ENCODE measurements around the gene DAPK1. TPM values are rescaled to one million over a fixed set of nuclear protein-coding genes. Genes with fewer than 3 reads are reported as not detected.

Gene DAPK1
- total and polyA plus RNA-seq, 2 experiments from 2014 or later, result 44.4 to 62.3 TPM

DNA sequence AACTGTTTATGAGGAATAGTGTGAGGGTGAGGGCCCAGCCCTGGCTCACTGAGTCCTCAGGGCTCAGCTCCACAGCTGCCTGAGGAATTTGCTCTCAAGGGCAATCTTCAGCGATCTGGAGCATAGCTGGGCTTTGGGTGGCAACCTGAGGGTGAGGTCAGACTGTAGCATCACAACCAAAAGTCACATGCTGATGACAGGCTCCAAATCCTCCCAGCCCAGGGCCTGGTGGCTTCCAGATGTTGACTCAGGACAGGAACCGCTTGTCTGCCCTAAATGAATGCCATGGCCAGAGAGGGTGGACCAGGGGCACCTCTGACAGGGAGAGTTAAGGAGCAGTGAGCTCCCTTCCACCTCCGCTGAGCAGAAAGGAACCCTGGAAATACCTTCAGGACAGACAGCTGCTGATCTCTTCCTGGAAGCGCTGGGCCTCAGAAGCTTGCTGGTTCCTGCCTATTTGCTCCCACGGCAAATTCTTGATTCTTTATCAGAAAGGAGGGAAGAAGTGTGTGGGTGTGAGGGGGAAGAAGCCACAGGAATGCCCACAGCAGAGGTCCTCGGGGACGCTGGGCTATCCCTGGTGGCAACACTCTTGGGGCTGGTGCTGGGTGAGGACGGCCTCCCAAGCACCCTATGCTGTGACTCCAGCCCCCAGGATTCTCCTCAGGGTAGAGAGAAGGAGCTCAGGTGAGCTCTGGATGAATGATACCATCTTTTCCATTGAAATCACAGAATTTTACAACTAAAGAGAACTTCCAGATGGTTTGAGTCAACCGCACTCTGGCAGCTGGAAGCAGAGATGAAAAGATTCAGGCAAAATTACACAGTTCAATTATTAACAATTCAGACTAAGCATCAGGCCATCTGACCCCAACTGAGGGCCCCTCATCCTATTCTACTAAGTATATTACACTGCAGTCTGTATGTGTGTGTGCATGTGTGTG is 214.5 kb downstream of the DAPK1 start:
- Histone ChIP-seq H3K4me1 (ENCODE audit: insufficient read depth) (peaks cover 51% of the 10 kb centered on the region), H3K27ac (peak overlapping the region; percentile 89), H4K20me1 (ENCODE audit: insufficient read depth, poor library complexity, severe bottlenecking) (no peaks in the 10 kb centered on the region), H3K9me2 (replicated peaks; ENCODE audit: insufficient read depth) (no peaks in the 10 kb centered on the region), H3K27me3 (no peaks in the 10 kb centered on the region), H2AFZ (no peak overlapping the region), H3K36me3 (replicated peaks; ENCODE audit: insufficient read depth, low read depth) (no peaks in the 10 kb centered on the region), H3K4me2 (peak overlapping the region; percentile 18), H3K4me3 (no peak overlapping the region), H3K9me3 (ENCODE audit: low read depth) (no peaks in the 10 kb centered on the region), H3K79me2 (no peaks in the 10 kb centered on the region)
- TF ChIP-seq, protein P1, sequence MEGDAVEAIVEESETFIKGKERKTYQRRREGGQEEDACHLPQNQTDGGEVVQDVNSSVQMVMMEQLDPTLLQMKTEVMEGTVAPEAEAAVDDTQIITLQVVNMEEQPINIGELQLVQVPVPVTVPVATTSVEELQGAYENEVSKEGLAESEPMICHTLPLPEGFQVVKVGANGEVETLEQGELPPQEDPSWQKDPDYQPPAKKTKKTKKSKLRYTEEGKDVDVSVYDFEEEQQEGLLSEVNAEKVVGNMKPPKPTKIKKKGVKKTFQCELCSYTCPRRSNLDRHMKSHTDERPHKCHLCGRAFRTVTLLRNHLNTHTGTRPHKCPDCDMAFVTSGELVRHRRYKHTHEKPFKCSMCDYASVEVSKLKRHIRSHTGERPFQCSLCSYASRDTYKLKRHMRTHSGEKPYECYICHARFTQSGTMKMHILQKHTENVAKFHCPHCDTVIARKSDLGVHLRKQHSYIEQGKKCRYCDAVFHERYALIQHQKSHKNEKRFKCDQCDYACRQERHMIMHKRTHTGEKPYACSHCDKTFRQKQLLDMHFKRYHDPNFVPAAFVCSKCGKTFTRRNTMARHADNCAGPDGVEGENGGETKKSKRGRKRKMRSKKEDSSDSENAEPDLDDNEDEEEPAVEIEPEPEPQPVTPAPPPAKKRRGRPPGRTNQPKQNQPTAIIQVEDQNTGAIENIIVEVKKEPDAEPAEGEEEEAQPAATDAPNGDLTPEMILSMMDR (IDR thresholded peaks at IDR 0.05; ENCODE audit: poor library complexity), result no peak
- TF ChIP-seq EZH2 (IDR thresholded peaks at IDR 0.05; ENCODE audit: borderline replicate concordance), result no peak
- no peak for TF ChIP-seq EZH2phosphoT487 (IDR thresholded peaks at IDR 0.05; ENCODE audit: low read depth, severe bottlenecking, unreplicated experiment)
- WGBS (ENCODE audit: low lambda C conversion rate, missing lambda C conversion rate), result 61% methylated on average over 9 of the region's 9 CpGs
- peak; percentile 65 for DNase-seq (ENCODE audit: low spot score)

DNA sequence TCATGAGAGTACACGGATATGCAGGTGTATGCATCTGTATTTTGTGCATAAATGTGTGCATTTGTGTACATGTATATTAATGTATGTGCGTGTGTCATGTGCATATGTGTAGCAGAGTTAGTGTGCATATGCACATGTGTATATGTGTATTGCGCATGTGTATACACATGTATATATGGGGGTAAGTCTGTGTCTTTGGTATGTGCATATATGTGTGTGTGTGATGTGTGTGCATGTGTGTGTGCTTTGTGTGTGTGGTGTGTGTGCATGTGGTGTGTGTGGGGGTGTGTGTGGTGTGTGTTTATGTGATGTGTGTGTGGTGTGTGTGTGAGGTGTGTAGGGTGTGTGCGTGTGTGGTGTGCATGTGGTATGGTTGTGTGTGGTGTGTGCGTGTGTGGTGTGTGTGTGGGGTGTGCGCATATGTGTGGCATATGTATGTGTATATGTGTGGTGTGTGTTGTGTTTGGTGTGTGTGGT is 215.2 kb downstream of the DAPK1 start:
- peak overlapping the region; percentile 89 for H3K27ac ChIP-seq

DNA sequence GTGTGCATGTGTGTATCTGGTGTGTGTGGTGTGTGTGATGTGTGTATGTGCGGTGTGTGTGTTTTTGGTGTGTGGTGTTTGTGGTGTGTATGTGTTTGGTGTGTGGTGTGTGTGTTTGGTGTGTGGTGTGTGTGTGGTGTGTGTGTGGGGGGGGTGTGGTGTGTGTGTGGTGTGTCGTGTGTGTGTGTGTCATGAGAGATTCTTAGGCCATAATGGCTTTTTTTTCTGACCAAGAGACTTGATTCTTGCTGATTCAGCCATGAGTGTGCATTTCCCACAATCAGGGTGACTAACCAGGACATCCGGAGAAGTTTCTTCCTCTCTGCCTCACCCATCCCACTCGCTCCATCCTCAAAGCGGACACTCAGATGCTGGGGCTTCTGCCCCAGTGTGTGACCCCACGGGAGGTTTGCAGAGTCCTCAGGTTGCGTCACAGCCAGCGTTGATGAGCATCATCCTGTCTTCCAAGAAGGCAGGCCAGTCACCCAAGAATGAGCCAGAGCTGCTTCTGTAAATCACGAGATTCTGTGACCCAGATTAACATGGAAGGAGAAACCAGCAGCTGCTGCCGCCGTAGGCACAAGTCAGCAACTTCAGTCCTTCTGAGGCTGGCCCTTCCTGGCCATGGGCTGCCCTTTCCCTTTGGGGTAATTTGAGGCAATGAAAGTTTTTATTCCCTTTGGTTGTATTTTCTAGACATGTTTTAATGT is 215.8 kb downstream of the DAPK1 start:
- peak; percentile 78 for DNase-seq (ENCODE audit: low spot score)
- Histone ChIP-seq H3K4me2 (peak overlapping the region; percentile 19), H3K79me2 (no peaks in the 10 kb centered on the region), H3K9me2 (replicated peaks; ENCODE audit: insufficient read depth) (no peaks in the 10 kb centered on the region), H4K20me1 (ENCODE audit: insufficient read depth, poor library complexity, severe bottlenecking) (no peaks in the 10 kb centered on the region), H3K27ac (peak overlapping the region; percentile 89), H3K36me3 (replicated peaks; ENCODE audit: insufficient read depth, low read depth) (no peaks in the 10 kb centered on the region), H2AFZ (no peak overlapping the region), H3K9me3 (ENCODE audit: low read depth) (no peaks in the 10 kb centered on the region), H3K4me3 (no peak overlapping the region), H3K4me1 (ENCODE audit: insufficient read depth) (peaks cover 51% of the 10 kb centered on the region), H3K27me3 (no peaks in the 10 kb centered on the region)
- WGBS (ENCODE audit: low lambda C conversion rate, missing lambda C conversion rate), result 66% methylated on average over 11 of the region's 11 CpGs
- TF ChIP-seq, protein P1 (IDR thresholded peaks at IDR 0.05; ENCODE audit: poor library complexity), result no peak
- TF ChIP-seq EZH2phosphoT487 (IDR thresholded peaks at IDR 0.05; ENCODE audit: low read depth, severe bottlenecking, unreplicated experiment) (no peak), EZH2 (IDR thresholded peaks at IDR 0.05; ENCODE audit: borderline replicate concordance) (no peak)

More for the DNA sequence above, 215.2 kb downstream of the DAPK1 start:
- WGBS (ENCODE audit: low lambda C conversion rate, missing lambda C conversion rate), result 95% methylated on average over 6 of the region's 6 CpGs
- Histone ChIP-seq H3K79me2 (no peaks in the 10 kb centered on the region), H3K9me3 (ENCODE audit: low read depth) (no peaks in the 10 kb centered on the region), H3K36me3 (replicated peaks; ENCODE audit: insufficient read depth, low read depth) (no peaks in the 10 kb centered on the region), H3K4me1 (ENCODE audit: insufficient read depth) (peaks cover 51% of the 10 kb centered on the region), H3K4me2 (no peak overlapping the region), H4K20me1 (ENCODE audit: insufficient read depth, poor library complexity, severe bottlenecking) (no peaks in the 10 kb centered on the region), H3K4me3 (no peak overlapping the region), H2AFZ (no peak overlapping the region), H3K9me2 (replicated peaks; ENCODE audit: insufficient read depth) (no peaks in the 10 kb centered on the region), H3K27me3 (no peaks in the 10 kb centered on the region)
- TF ChIP-seq, protein P1 (IDR thresholded peaks at IDR 0.05; ENCODE audit: poor library complexity), result no peak
- TF ChIP-seq EZH2 (IDR thresholded peaks at IDR 0.05; ENCODE audit: borderline replicate concordance) (no peak), EZH2phosphoT487 (IDR thresholded peaks at IDR 0.05; ENCODE audit: low read depth, severe bottlenecking, unreplicated experiment) (no peak)
- DNase-seq (ENCODE audit: low spot score), result no peak
